Liver (tissue), 9 donors: ENCODE data around the gene STXBP6. TPM values are rescaled to one million over a fixed set of nuclear protein-coding genes. Genes with fewer than 3 reads are reported as not detected.
"Not testable (repeated sequence)": the region's sequence is repeated elsewhere in the genome, so short reads cannot be mapped to it uniquely, and the experiment has no call there.

Source experiments
- DNase-seq: peaks from one replicate; pipeline ENCODE4 v3.0.0-alpha.2; 2017; ENCODE audit warnings: low spot score
- H3K27ac ChIP-seq, 2 donors: one replicate each; pipeline ENCODE4 v1.7.0; 2013; ENCODE audit warnings: inconsistent platforms in 2 of 2, low read length in 2 of 2, control low read depth in 1 of 2, low read depth in 1 of 2, mild to moderate bottlenecking in 1 of 2
- H3K27me3 ChIP-seq, 4 donors: one replicate each; pipeline versions ENCODE4 v1.6.1 to v1.7.0; 2013; ENCODE audit warnings: low read length in 3 of 4, inconsistent platforms in 1 of 4, mild to moderate bottlenecking in 1 of 4, moderate library complexity in 1 of 4; ENCODE audit not compliant: control insufficient read depth in 4 of 4, insufficient read depth in 4 of 4
- H3K36me3 ChIP-seq, 4 donors: one replicate each; pipeline versions ENCODE4 v1.6.1 to v1.7.0; 2013; ENCODE audit warnings: low read length in 3 of 4, mild to moderate bottlenecking in 3 of 4, low read depth in 1 of 4, moderate library complexity in 1 of 4; ENCODE audit not compliant: control insufficient read depth in 4 of 4, insufficient read depth in 3 of 4
- H3K4me1 ChIP-seq, 4 donors: one replicate each; pipeline versions ENCODE4 v1.6.1 to v1.7.0; 2013; ENCODE audit warnings: low read length in 3 of 4, mild to moderate bottlenecking in 3 of 4, moderate library complexity in 1 of 4; ENCODE audit not compliant: control insufficient read depth in 4 of 4, insufficient read depth in 4 of 4
- H3K4me3 ChIP-seq, 3 donors: one replicate each; pipeline versions ENCODE4 v1.6.1 to v1.7.0; 2013; ENCODE audit warnings: low read length in 3 of 3, control low read depth in 1 of 3, low read depth in 1 of 3, mild to moderate bottlenecking in 1 of 3
- H3K9ac ChIP-seq, 2 donors: one replicate each; pipeline ENCODE4 v1.7.0; 2013; ENCODE audit warnings: low read length in 2 of 2, mild to moderate bottlenecking in 2 of 2, moderate library complexity in 2 of 2, control low read depth in 1 of 2, low read depth in 1 of 2
- H3K9me3 ChIP-seq, 4 donors: one replicate each; pipeline versions ENCODE4 v1.6.1 to v1.7.0; 2013; ENCODE audit warnings: low read length in 3 of 4; ENCODE audit not compliant: control insufficient read depth in 4 of 4
- CTCF ChIP-seq: fragments of 150-350 bp; IDR thresholded peaks from 2 replicates; pipeline ENCODE4 v1.5.1; 2017; ENCODE audit warnings: improper control_type of control experiment, low read depth, low read length; ENCODE audit not compliant: missing input control
- GABPA ChIP-seq, 2 donors: IDR thresholded peaks in 1 of 2; conservative IDR thresholded peaks in 1 of 2; 2 replicates each; pipeline ENCODE4 v1.6.1; 2016; ENCODE audit warnings: antibody characterized with exemption in 2 of 2, mild to moderate bottlenecking in 1 of 2, moderate library complexity in 1 of 2
- HNF4A ChIP-seq, 2 donors: conservative IDR thresholded peaks; 2 replicates each; pipeline ENCODE4 v1.6.1; 2016; ENCODE audit warnings: antibody characterized with exemption in 2 of 2, mild to moderate bottlenecking in 2 of 2
- HNF4G ChIP-seq: IDR thresholded peaks from 2 replicates; pipeline ENCODE4 v1.6.1; 2016; ENCODE audit warnings: antibody characterized with exemption
- JUND ChIP-seq, 2 donors: IDR thresholded peaks; 2 replicates each; pipeline ENCODE4 v1.6.1; 2016; ENCODE audit warnings: antibody characterized with exemption in 2 of 2
- MAX ChIP-seq: IDR thresholded peaks from 2 replicates; pipeline ENCODE4 v1.6.1; 2016; ENCODE audit warnings: antibody characterized with exemption
- RAD21 ChIP-seq, 2 donors: IDR thresholded peaks; 2 replicates each; pipeline ENCODE4 v1.6.1; 2016; ENCODE audit warnings: antibody characterized with exemption in 2 of 2, mild to moderate bottlenecking in 2 of 2
- REST ChIP-seq: IDR thresholded peaks from 2 replicates; pipeline ENCODE4 v1.6.1; 2016; ENCODE audit warnings: antibody characterized with exemption, mild to moderate bottlenecking
- RXRA ChIP-seq, 2 donors: IDR thresholded peaks; 2 replicates each; pipeline ENCODE4 v1.6.1; 2017 to 2018; ENCODE audit warnings: antibody characterized with exemption in 2 of 2, mild to moderate bottlenecking in 1 of 2
- SP1 ChIP-seq: IDR thresholded peaks from 2 replicates; pipeline ENCODE4 v1.6.1; 2018; ENCODE audit warnings: antibody characterized with exemption, mild to moderate bottlenecking
- TAF1 ChIP-seq: conservative IDR thresholded peaks from 2 replicates; pipeline ENCODE4 v1.6.1; 2016; ENCODE audit warnings: antibody characterized with exemption, mild to moderate bottlenecking
- YY1 ChIP-seq: IDR thresholded peaks from 2 replicates; pipeline ENCODE4 v1.6.1; 2016; ENCODE audit warnings: antibody characterized with exemption, mild to moderate bottlenecking
- WGBS: extraction: QIAGEN DNeasy Blood & Tissue Kit; methylation state at CpG from one replicate; pipeline ENCODE4 v1.1.7; 2013; 5-methylcytosine and 5-hydroxymethylcytosine counted together
- polyA plus RNA-seq, 2 donors: library from polyadenylated mRNA; stranded (reverse) in 1 of 2; unstranded in 1 of 2; fragments of 200-250 nt in 1 of 2; fragments of >200 nt in 1 of 2; fragmentation: Nextera tagmentation in 1 of 2; extraction: Ambion mirVana in 1 of 2; gene quantifications; one replicate each; pipeline versions ENCODE4 v1.2.1 to v1.2.3, GENCODE V29; 2013 to 2015
- total RNA-seq, 2 donors: library from RNA; depleted of rRNA; stranded (reverse); fragments of >200 nt; gene quantifications; one replicate each; pipeline ENCODE4 v1.2.3, GENCODE V29; 2014
- donor health status: healthy.
- donor health status: healthy.
- donor health status: healthy.
- donor health status: healthy.
- donor health status: healthy.

Gene STXBP6
- total and polyA plus RNA-seq, 4 donors, result 1.4 to 3.8 (median 1.8) TPM

- H3K27ac ChIP-seq, result peak overlapping the region in 1 of 2 donors; percentile 8
- H3K4me1 ChIP-seq, result peaks cover 0 to 29% (median 15%) of the 10 kb centered on the region in 4 donors
- H3K9ac ChIP-seq, result no peak overlapping the region
- WGBS, result 90% methylated on average over 3 of the region's 3 CpGs
- no peaks in the 10 kb centered on the region for H3K9me3 ChIP-seq
- H3K36me3 ChIP-seq, result no peaks in the 10 kb centered on the region
- TF ChIP-seq HNF4G, result no peak
- TF ChIP-seq TAF1, result no peak
- no peak for TF ChIP-seq GABPA (IDR thresholded peaks at IDR 0.05 in 1 of 2, conservative IDR thresholded peaks at IDR 0.05 in 1 of 2)
- TF ChIP-seq REST, result no peak
- no peak for TF ChIP-seq CTCF
- no peak for TF ChIP-seq RXRA (IDR thresholded peaks at IDR 0.05)
- no peak for TF ChIP-seq JUND (IDR thresholded peaks at IDR 0.05)
- no peak for TF ChIP-seq YY1
- no peak for TF ChIP-seq MAX
- no peaks in the 10 kb centered on the region for H3K27me3 ChIP-seq
- no peak overlapping the region for H3K4me3 ChIP-seq
- DNase-seq, result no peak
Observed at GRCh38 chr14:24837280-24838046, 212.5 kb downstream of the STXBP6 start.

- H3K27ac ChIP-seq, result peak overlapping the region in 1 of 2 donors; percentile 2
- H3K4me1 ChIP-seq, result peaks cover 0 to 29% (median 15%) of the 10 kb centered on the region in 4 donors
- not testable (repeated sequence) for H3K27me3 ChIP-seq, DNase-seq, H3K9me3 ChIP-seq, H3K9ac ChIP-seq, H3K36me3 ChIP-seq, H3K4me3 ChIP-seq
- TF ChIP-seq YY1 (peak; percentile 18), SP1 (peak; percentile 19), RAD21 (IDR thresholded peaks at IDR 0.05) (peak in 1 of 2 donors; percentile 24), RXRA (IDR thresholded peaks at IDR 0.05) (peak in 1 of 2 donors; percentile 55), HNF4A (conservative IDR thresholded peaks at IDR 0.05) (peak; percentile 67 to 80), JUND (IDR thresholded peaks at IDR 0.05) (peak; percentile 14 to 54)
- 81% methylated on average over 6 of the region's 6 CpGs for WGBS
Observed at GRCh38 chr14:24836324-24836723, 213.6 kb downstream of the STXBP6 start.
